Coronary artery (tissue), 2 donors: ENCODE measurements around the gene GLRA2.

Source experiments
- DNase-seq: peaks from one replicate; pipeline ENCODE4 v3.0.0-alpha.2; 2017; ENCODE audit warnings: low spot score
- H3K27ac ChIP-seq, 2 donors: fragments of 200-600 bp; sonication (generic); one replicate each; pipeline ENCODE4 v1.5.1; 2016 to 2019
- H3K4me3 ChIP-seq: fragments of 200-600 bp; sonication (generic); 2 replicates; pipeline ENCODE4 v1.5.1; 2016; ENCODE audit warnings: mild to moderate bottlenecking, moderate library complexity
- TF ChIP-seq, protein P1 (sequence below): fragments of 200-600 bp; sonication (generic); IDR thresholded peaks from one replicate; pipeline ENCODE4 v1.5.1; 2019; ENCODE audit warnings: antibody characterized with exemption

GLRA2 gene

DNA sequence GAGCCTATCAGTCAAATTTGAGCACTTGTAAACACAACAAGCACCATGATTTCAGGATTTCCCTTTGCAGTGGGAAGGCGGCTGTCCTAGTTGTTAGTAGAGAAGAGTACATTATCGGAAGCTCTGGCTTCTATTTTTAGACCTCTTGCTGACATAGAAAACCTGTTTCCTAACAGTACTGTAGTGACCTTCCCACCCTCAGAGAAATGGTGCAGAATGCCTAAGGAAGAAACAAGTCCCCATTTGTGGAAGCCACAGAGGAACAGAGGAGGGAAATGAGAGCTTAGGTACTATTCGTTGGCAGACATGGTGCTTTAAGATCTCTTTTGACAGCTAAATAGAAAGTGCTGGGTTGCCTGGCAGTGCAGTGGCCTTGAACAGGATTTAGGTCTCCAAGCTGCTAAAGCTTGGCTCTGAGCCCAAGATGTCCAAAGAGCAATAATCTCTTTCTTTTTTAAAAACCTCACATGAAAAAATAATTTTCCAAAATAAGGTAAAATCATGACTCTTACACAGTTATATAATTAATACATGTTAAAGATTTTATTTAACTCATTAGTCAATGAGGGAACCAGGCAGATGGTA is 24.9 kb downstream of the GLRA2 start:
- TF ChIP-seq, protein P1, sequence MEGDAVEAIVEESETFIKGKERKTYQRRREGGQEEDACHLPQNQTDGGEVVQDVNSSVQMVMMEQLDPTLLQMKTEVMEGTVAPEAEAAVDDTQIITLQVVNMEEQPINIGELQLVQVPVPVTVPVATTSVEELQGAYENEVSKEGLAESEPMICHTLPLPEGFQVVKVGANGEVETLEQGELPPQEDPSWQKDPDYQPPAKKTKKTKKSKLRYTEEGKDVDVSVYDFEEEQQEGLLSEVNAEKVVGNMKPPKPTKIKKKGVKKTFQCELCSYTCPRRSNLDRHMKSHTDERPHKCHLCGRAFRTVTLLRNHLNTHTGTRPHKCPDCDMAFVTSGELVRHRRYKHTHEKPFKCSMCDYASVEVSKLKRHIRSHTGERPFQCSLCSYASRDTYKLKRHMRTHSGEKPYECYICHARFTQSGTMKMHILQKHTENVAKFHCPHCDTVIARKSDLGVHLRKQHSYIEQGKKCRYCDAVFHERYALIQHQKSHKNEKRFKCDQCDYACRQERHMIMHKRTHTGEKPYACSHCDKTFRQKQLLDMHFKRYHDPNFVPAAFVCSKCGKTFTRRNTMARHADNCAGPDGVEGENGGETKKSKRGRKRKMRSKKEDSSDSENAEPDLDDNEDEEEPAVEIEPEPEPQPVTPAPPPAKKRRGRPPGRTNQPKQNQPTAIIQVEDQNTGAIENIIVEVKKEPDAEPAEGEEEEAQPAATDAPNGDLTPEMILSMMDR: no peak
- H3K27ac ChIP-seq: no peak overlapping the region
- no peak overlapping the region for H3K4me3 ChIP-seq
- DNase-seq: no peak

DNA sequence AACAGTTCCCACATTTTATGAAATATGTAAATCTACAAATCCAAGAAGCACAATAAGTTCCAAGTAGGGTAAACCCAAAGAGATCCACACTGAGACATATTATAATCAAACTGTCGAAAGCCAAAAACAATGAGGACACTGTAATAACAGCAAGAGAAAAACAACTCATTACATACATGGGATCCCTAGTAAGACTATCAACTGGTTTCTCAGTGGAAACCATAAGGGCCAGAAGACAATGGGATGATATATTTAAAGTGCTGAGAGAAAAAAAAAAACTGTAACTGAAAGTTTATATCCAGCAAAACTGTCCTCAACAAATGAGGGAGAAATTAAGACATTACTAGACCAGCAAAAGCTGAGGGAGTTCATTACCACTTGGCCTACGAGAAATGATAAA is 34.7 kb downstream of the GLRA2 start:
- no peak overlapping the region for H3K27ac ChIP-seq
- TF ChIP-seq, protein P1: no peak
- no peak overlapping the region for H3K4me3 ChIP-seq
- no peak for DNase-seq

DNA sequence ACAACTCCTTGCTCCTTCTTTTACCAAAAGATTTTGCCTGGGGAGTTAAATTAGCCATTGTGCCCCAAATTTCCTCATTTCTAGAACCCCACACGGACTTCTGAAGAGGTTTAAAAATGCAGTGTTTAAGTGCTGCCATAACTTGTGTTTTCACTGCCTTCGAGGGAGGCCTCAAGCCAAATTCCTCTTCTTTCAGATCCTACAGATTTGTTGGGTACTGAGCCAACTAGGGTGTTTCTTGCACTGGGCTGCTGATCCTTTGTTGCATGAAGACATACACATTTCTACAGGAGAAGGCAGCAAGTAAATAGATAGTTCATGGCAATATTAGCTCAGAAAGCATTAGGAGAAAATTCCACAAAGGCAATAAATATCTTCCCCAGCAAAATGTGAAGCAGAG is 43.8 kb downstream of the GLRA2 start:
- no peak for DNase-seq
- TF ChIP-seq, protein P1: no peak

DNA sequence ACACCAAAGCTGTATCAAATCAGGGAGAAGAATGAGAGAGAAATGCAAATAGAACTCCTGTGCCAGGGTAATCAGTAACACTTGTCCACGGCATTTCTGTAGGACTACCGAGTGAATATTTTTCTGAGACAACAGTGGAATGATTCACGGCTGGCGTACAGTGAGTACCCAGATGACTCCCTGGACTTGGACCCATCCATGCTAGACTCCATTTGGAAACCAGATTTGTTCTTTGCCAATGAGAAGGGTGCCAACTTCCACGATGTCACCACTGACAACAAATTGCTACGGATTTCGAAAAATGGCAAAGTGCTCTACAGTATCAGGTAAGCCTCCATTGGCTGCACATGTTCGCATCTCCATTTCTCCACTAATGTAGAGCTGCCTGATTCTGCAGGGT is 51.7 kb downstream of the GLRA2 start:
- H3K4me3 ChIP-seq: no peak overlapping the region
- TF ChIP-seq, protein P1: no peak
- no peak overlapping the region for H3K27ac ChIP-seq
- no peak for DNase-seq

More for the DNA sequence above, 43.8 kb downstream of the GLRA2 start:
- Histone ChIP-seq H3K4me3 (no peak overlapping the region), H3K27ac (no peak overlapping the region)

DNA sequence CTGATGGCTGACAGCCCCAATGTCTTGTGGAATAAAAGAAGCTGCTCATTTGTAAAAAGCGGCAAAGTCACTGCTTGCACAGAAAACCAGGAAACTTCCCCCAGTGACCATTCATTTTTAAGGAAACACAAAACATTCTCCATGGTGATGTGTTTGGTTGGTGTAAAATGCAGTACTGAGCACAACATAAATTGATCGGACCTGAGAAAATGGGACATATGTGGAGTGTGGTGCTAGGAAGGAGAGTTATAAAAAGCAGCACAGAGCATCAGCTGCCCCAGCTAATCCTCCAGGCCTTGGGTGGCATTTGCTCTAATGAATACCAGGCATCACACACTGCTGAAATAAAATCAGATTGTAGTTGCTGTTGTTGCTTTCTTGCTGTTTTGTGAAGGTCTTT is 55.2 kb downstream of the GLRA2 start:
- TF ChIP-seq, protein P1: no peak
- no peak overlapping the region for H3K4me3 ChIP-seq
- no peak overlapping the region for H3K27ac ChIP-seq
- no peak for DNase-seq

DNA sequence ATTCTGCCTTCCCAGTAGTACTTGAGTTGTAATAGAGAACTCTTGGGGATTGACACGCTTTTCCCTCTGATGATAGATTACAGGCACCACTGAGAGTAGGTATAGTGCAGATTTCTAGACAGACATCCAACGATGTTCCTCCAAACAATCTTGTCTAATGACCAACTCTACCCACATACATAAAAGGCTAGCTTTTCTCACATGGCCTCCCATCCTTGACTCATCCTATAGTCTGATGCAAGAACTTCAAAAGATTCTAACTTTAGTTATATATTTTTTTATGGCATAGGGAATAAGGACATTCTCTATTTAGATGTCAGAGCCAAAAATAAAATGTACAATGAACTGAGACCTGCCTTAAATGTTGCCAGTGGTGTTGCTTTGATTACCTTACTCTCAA is 60.9 kb downstream of the GLRA2 start:
- DNase-seq: no peak
- TF ChIP-seq, protein P1: no peak
- H3K4me3 ChIP-seq: no peak overlapping the region
- no peak overlapping the region for H3K27ac ChIP-seq

DNA sequence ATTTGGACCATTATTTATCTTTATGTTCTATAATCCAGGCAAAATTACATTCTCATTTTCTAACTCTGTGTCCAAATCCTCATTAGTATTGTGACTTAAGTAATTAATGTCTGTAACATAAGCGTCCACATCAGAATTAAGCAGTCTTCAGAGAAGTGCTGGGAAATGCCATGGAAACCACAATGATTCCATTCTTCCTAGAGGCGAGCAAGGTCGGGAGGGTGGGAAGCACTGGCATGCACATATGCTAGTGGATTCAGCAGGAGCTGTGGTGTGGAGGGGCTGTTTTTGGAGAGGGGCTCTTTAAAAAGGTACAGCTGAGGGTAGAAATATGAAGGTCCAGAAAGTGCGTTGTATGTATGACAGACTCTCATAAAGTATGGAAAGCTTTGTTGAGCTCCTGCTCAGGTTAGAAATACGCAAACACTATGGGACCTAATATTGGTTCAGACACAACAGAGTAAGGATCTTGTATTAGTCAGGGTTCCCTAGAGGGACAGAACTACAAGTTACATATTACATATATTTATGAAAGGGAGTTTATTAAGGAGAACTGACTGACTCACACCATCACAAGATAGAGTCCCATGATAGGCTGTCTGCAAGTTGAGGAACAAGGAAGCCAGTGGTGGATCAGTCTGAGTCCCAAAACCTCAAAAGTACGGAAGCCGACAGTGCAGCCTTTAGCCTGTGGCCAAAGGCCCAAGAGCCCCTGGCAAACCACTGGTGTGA is 61.5 kb downstream of the GLRA2 start:
- Histone ChIP-seq H3K4me3 (no peak overlapping the region), H3K27ac (no peak overlapping the region)
- DNase-seq: no peak
- TF ChIP-seq, protein P1: no peak
